MM.1S (cell line): ENCODE measurements around the gene CTNNBL1.

Experiments used
- CTCF ChIP-seq: fragments of 300-600 bp; sonication (generic); IDR thresholded peaks from 2 replicates; pipeline ENCODE4 v1.5.1; 2016; ENCODE audit warnings: antibody characterized with exemption, low read length, mixed read lengths
- EZH2 ChIP-seq: fragments of 300-600 bp; sonication (generic); optimal IDR thresholded peaks from 2 replicates; pipeline ENCODE3; 2017; ENCODE audit warnings: low read depth, mild to moderate bottlenecking, antibody characterized with exemption, low read length, mixed read lengths
- EZH2phosphoT487 ChIP-seq: fragments of 300-600 bp; sonication (generic); IDR thresholded peaks from 2 replicates; pipeline ENCODE4 v1.6.1; 2018; ENCODE audit warnings: antibody characterized with exemption, low read length

GRCh38 chr20:37789408-37789807 is 95.6 kb downstream of the CTNNBL1 start:
- no peak for TF ChIP-seq CTCF
- TF ChIP-seq EZH2, result no peak
- no peak for TF ChIP-seq EZH2phosphoT487
